ENCODE results near the gene SIN3B.

Gene SIN3B

DNA sequence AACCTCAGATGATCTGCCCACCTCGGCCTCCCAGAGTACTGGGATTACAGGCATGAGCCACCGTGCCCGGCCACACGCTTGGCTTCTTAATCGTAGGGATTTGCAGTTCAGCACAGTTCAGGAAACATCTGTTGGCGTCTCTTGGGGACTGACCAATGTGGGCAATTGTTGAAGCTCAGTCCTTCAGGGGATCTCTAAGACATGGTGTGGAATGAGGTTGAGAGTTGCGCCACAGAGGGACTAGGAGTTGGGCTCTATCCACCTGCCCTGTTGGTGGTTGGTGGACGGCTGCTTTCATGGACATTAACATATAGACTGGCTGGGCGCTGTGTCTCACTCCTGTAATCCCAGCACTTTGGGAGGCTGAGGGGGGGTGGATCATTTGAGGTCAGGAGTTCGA lies 37.3 kb upstream of the SIN3B start:
- Histone ChIP-seq H3K27me3 (replicated peaks; ENCODE audit: insufficient read depth, low read length) (peaks cover 11% of the 10 kb centered on the region; the same call in 1 of the 2 replicates), H2AFZ (ENCODE audit: low read length) (no peak overlapping the region), H3K4me3 (ENCODE audit: low read length) (no peak overlapping the region), H3K9me3 (replicated peaks; ENCODE audit: insufficient read depth, low read length) (no peaks in the 10 kb centered on the region), H3F3A (ENCODE audit: insufficient read depth, low read length) (no peaks in the 10 kb centered on the region), H3K36me3 (replicated peaks; ENCODE audit: insufficient read depth, low read length) (no peaks in the 10 kb centered on the region), H4K20me1 (ENCODE audit: insufficient read depth, low read length) (no peaks in the 10 kb centered on the region), H3K9me2 (replicated peaks; ENCODE audit: insufficient read depth, low read length) (no peaks in the 10 kb centered on the region), H3K27ac (ENCODE audit: low read length) (no peak overlapping the region), H3K4me1 (ENCODE audit: low read length) (no peaks in the 10 kb centered on the region), H3K4me2 (ENCODE audit: low read depth, low read length) (no peak overlapping the region), H3K79me2 (ENCODE audit: low read length) (no peaks in the 10 kb centered on the region), H3K9ac (ENCODE audit: low read length) (no peak overlapping the region)
- TF ChIP-seq, protein P1, sequence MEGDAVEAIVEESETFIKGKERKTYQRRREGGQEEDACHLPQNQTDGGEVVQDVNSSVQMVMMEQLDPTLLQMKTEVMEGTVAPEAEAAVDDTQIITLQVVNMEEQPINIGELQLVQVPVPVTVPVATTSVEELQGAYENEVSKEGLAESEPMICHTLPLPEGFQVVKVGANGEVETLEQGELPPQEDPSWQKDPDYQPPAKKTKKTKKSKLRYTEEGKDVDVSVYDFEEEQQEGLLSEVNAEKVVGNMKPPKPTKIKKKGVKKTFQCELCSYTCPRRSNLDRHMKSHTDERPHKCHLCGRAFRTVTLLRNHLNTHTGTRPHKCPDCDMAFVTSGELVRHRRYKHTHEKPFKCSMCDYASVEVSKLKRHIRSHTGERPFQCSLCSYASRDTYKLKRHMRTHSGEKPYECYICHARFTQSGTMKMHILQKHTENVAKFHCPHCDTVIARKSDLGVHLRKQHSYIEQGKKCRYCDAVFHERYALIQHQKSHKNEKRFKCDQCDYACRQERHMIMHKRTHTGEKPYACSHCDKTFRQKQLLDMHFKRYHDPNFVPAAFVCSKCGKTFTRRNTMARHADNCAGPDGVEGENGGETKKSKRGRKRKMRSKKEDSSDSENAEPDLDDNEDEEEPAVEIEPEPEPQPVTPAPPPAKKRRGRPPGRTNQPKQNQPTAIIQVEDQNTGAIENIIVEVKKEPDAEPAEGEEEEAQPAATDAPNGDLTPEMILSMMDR (IDR thresholded peaks at IDR 0.05; ENCODE audit: low read length): no peak
- TF ChIP-seq EZH2phosphoT487 (IDR thresholded peaks at IDR 0.05; ENCODE audit: low read length): no peak
- no peak for TF ChIP-seq EZH2 (optimal IDR thresholded peaks at IDR 0.05; ENCODE audit: low read depth, low read length)
- DNase-seq: no peak

DNA sequence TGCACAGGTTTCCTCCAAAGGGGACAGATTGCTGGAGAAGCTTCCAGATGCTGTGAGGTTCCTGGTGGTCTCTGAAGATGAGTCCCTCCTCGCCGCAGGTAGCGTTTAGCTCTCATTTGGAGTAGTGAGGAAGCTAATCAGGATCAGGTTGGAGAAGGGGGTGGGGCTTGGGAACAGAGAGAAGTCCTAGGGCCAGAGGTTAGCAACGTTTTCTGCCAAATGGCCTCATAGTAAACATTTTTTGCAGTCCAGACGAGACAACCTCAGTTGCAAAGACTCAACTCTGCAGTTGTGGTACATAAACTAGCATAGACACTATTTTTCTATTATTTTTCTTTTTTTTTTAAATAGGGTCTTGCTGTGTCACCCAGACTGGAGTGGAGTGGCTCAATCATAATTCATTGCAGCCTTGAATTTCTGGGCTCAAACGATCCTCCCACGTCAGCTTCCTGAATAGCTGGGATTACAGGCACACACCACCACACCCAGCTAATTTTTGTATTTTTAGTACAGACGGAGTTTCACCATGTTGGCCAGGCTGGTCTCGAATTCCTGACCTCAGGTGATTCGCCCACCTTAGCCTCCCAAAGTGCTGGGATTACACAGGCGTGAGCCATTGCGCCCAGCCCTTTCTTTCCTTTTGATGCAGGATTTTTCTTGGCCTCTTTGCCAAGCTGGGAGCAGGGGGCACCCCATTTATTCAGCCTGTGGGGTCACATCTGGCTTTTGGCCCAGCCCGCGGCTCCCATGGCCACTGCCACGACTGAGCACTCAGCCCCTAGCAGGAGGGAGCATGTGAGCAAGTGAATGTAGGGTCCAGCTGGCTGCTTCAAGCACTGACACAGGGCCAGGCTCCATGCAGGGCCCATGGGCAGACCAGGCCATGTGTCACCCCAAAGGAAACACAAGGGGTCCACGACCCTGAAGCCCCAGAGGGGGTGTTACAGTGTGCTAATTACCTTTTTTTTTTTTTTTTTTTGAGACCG lies 34.4 kb upstream of the SIN3B start:
- Histone ChIP-seq H3K4me2 (ENCODE audit: low read depth, low read length) (no peak overlapping the region), H3F3A (ENCODE audit: insufficient read depth, low read length) (no peaks in the 10 kb centered on the region), H3K9me2 (replicated peaks; ENCODE audit: insufficient read depth, low read length) (no peaks in the 10 kb centered on the region), H3K4me1 (ENCODE audit: low read length) (no peaks in the 10 kb centered on the region), H3K9me3 (replicated peaks; ENCODE audit: insufficient read depth, low read length) (no peaks in the 10 kb centered on the region), H3K27me3 (replicated peaks; ENCODE audit: insufficient read depth, low read length) (peaks cover 19% of the 10 kb centered on the region), H2AFZ (ENCODE audit: low read length) (no peak overlapping the region), H3K79me2 (ENCODE audit: low read length) (no peaks in the 10 kb centered on the region), H4K20me1 (ENCODE audit: insufficient read depth, low read length) (no peaks in the 10 kb centered on the region), H3K36me3 (replicated peaks; ENCODE audit: insufficient read depth, low read length) (no peaks in the 10 kb centered on the region), H3K9ac (ENCODE audit: low read length) (no peak overlapping the region), H3K4me3 (ENCODE audit: low read length) (no peak overlapping the region), H3K27ac (ENCODE audit: low read length) (no peak overlapping the region)
- TF ChIP-seq, protein P1 (IDR thresholded peaks at IDR 0.05; ENCODE audit: low read length): no peak
- TF ChIP-seq EZH2phosphoT487 (IDR thresholded peaks at IDR 0.05; ENCODE audit: low read length): no peak
- no peak for TF ChIP-seq EZH2 (optimal IDR thresholded peaks at IDR 0.05; ENCODE audit: low read depth, low read length)
- no peak for DNase-seq

DNA sequence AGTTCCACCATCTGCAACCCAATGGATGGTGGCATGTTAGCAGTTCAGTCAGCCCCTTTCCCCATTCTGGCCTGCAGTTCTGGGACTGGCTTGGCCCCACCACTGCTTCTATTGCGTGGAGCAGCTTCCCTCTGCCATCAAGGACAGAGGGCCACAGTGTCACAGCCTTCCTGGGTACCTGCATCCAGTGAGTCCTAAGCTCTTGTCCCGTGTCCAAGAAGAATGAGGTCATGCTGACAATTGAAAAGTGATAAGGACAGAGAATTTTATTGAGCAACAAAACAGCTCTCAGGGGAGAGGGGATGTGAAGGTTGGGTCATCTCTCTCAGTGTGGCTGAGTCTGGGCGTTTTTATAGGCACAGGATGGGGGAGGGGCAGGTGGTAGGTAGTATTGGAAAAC lies 33.5 kb upstream of the SIN3B start:
- no peak overlapping the region for H3K27ac ChIP-seq (ENCODE audit: low read length)
- H3K4me2 ChIP-seq (ENCODE audit: low read depth, low read length): no peak overlapping the region
- no peaks in the 10 kb centered on the region for H3K4me1 ChIP-seq (ENCODE audit: low read length)
- no peak for DNase-seq
- no peak overlapping the region for H3K9ac ChIP-seq (ENCODE audit: low read length)
- H4K20me1 ChIP-seq (ENCODE audit: insufficient read depth, low read length): no peaks in the 10 kb centered on the region
- H3K27me3 ChIP-seq (replicated peaks; ENCODE audit: insufficient read depth, low read length): peaks cover 19% of the 10 kb centered on the region
- no peaks in the 10 kb centered on the region for H3K79me2 ChIP-seq (ENCODE audit: low read length)
- H2AFZ ChIP-seq (ENCODE audit: low read length): no peak overlapping the region
- H3K4me3 ChIP-seq (ENCODE audit: low read length): no peak overlapping the region
- no peaks in the 10 kb centered on the region for H3F3A ChIP-seq (ENCODE audit: insufficient read depth, low read length)
- H3K9me2 ChIP-seq (replicated peaks; ENCODE audit: insufficient read depth, low read length): no peaks in the 10 kb centered on the region
- H3K9me3 ChIP-seq (replicated peaks; ENCODE audit: insufficient read depth, low read length): no peaks in the 10 kb centered on the region
- H3K36me3 ChIP-seq (replicated peaks; ENCODE audit: insufficient read depth, low read length): no peaks in the 10 kb centered on the region
- TF ChIP-seq EZH2 (optimal IDR thresholded peaks at IDR 0.05; ENCODE audit: low read depth, low read length) (no peak), EZH2phosphoT487 (IDR thresholded peaks at IDR 0.05; ENCODE audit: low read length) (no peak)
- TF ChIP-seq, protein P1 (IDR thresholded peaks at IDR 0.05; ENCODE audit: low read length): no peak
